ENCODE results near the gene ZBTB44.

DNA sequence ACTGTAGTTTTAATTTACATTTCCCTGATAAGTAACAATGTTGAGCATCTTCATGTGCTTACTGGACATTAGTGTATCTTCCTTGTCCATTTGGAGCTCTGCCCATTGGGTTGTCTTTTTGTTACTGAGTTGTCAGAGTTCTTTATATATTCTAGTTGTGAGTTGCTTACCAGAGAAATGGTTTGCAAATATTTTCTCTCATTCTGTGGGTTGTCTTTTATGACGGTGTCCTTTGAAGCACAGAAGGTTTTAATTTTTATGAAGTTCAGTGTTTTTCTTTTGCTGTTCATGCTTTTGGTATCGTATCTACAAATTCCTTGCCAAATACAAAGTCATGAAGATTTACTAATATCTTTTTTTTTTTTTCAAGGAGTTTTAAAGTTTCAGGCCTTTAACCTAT, 42.4 kb downstream of the ZBTB44 start:
- TF ChIP-seq, protein P1, sequence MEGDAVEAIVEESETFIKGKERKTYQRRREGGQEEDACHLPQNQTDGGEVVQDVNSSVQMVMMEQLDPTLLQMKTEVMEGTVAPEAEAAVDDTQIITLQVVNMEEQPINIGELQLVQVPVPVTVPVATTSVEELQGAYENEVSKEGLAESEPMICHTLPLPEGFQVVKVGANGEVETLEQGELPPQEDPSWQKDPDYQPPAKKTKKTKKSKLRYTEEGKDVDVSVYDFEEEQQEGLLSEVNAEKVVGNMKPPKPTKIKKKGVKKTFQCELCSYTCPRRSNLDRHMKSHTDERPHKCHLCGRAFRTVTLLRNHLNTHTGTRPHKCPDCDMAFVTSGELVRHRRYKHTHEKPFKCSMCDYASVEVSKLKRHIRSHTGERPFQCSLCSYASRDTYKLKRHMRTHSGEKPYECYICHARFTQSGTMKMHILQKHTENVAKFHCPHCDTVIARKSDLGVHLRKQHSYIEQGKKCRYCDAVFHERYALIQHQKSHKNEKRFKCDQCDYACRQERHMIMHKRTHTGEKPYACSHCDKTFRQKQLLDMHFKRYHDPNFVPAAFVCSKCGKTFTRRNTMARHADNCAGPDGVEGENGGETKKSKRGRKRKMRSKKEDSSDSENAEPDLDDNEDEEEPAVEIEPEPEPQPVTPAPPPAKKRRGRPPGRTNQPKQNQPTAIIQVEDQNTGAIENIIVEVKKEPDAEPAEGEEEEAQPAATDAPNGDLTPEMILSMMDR (IDR thresholded peaks at IDR 0.05): no peak
- TF ChIP-seq POLR2A (IDR thresholded peaks at IDR 0.05): no peak
